Neural progenitor cell (in vitro differentiated cells): Measurements from ENCODE around the gene OFD1.

Experiments used
- EZH2 ChIP-seq: fragments of 200-600 bp; sonication (generic); IDR thresholded peaks from 2 replicates; pipeline ENCODE4 v1.6.1; 2017; ENCODE audit warnings: antibody characterized with exemption, mild to moderate bottlenecking, moderate library complexity
- TF ChIP-seq, protein P1 (sequence below): fragments of 200-600 bp; sonication (generic); IDR thresholded peaks from 2 replicates; pipeline ENCODE4 v1.5.1; 2017; ENCODE audit warnings: antibody characterized with exemption, mild to moderate bottlenecking

DNA sequence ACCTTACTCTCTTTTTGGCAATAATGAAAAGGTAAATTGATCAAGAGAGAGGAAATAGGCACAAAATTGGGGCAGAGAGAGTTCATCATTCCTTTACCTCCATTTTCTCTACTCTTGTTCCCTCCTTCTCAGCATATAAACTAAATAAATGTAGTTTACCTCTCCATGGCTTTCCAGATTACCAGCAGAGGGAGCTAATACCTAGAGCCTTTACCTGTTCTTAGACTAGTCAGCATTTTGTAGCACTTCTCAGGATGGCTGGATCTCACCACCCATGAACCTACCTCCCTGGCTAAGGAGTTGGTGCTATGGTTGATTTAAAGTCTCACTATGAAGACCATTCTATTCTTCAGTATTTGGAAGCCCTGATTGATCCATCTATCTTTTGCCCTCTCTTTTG, 15.7 kb downstream of the OFD1 start:
- TF ChIP-seq, protein P1, sequence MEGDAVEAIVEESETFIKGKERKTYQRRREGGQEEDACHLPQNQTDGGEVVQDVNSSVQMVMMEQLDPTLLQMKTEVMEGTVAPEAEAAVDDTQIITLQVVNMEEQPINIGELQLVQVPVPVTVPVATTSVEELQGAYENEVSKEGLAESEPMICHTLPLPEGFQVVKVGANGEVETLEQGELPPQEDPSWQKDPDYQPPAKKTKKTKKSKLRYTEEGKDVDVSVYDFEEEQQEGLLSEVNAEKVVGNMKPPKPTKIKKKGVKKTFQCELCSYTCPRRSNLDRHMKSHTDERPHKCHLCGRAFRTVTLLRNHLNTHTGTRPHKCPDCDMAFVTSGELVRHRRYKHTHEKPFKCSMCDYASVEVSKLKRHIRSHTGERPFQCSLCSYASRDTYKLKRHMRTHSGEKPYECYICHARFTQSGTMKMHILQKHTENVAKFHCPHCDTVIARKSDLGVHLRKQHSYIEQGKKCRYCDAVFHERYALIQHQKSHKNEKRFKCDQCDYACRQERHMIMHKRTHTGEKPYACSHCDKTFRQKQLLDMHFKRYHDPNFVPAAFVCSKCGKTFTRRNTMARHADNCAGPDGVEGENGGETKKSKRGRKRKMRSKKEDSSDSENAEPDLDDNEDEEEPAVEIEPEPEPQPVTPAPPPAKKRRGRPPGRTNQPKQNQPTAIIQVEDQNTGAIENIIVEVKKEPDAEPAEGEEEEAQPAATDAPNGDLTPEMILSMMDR: peak; percentile 59
- no peak for TF ChIP-seq EZH2
